Astrocyte of the spinal cord (primary cell): ENCODE measurements around the gene VAMP2.

Experiments used
- DNase-seq: peaks from one replicate; pipeline ENCODE4 v3.0.0; 2011; ENCODE audit warnings: low read depth, low spot score
- H3K4me3 ChIP-seq: 2 replicates; pipeline ENCODE4 v1.5.1; 2011; ENCODE audit warnings: low read depth, mild to moderate bottlenecking, low read length, moderate library complexity
- CTCF ChIP-seq: IDR thresholded peaks from 2 replicates; pipeline ENCODE4 v1.5.1; 2012; ENCODE audit warnings: low read depth, mild to moderate bottlenecking, low read length, inconsistent platforms
- in situ Hi-C: cut with HindIII; loops from 2 replicates; pipeline ENCODE4 v1.10.0; 2017; ENCODE audit warnings: low sequenced_read_pairs

The VAMP2 gene

GRCh38 chr17:8146381-8147140, 16.2 kb downstream of the VAMP2 start:
- DNase-seq: no peak
- in situ Hi-C loops: no loop called here
- no peak for TF ChIP-seq CTCF

DNA sequence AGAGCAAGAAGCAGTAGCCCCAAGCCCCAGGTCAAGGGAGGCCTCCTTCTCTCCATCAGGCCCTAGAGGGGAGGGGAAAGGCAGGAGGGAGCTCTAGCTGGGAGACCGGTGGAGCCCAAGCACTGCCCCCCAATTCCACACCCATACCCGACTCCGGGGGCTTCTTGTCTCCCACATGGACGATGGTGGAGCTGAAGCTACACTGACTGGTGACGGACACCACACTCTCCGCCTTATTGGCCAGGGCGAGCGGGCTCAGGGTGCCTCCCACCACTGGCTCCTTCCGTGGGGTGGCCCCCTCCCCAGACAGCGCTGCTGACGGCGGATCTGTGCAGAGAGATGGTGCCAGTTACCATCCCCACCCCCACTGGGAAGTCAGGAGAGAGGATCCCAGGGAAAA, 16.9 kb downstream of the VAMP2 start:
- H3K4me3 ChIP-seq: no peak overlapping the region
- in situ Hi-C loops: no loop called here
- DNase-seq: no peak

More at GRCh38 chr17:8146381-8147140, 16.2 kb downstream of the VAMP2 start:
- no peak overlapping the region for H3K4me3 ChIP-seq

GRCh38 chr17:8144401-8145231, 18.1 kb downstream of the VAMP2 start:
- DNase-seq: no peak
- in situ Hi-C loops: no loop called here
- H3K4me3 ChIP-seq: no peak overlapping the region
- no peak for TF ChIP-seq CTCF

More for the DNA sequence above, 16.9 kb downstream of the VAMP2 start:
- TF ChIP-seq CTCF: no peak

- TF ChIP-seq CTCF: no peak
- in situ Hi-C loops: no loop called here
- DNase-seq: no peak
- H3K4me3 ChIP-seq: no peak overlapping the region
Measured at GRCh38 chr17:8143581-8144400, 19.0 kb downstream of the VAMP2 start.

DNA sequence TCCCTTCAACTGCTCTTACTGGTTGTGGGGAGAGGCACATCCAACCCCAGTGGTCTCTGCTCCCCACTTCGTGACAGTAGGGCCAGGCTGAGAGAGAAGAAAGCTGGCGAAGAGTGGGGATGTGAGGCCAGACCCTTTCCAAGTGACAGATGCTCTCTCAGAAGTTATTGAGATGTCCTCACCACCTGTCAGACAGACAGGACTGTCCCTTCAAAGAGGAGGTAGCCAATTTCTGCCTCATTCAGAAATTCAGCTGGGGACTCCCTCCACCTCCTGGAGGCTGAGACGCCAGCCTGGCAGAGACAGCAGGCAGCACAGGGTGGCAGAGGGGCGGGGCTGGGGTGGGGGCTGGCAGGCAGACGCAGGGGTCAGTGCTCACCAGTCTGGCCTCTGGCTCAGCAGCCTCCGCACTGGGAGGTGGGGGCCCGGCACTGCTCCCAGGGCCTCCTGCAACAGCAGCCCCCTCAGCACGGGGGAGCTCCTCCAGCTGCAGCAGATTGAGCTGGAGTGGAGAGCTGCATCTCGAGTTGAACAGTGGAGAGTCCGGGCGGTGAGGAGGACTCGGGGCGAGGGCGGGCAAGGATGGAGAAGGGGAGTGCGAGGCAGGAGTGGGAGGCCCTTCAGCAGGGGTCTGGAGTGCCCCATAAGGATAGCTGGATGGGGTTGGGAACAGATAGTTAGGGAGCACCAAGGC, 19.7 kb downstream of the VAMP2 start:
- in situ Hi-C loops: no loop called here

More for the DNA sequence above, 19.7 kb downstream of the VAMP2 start:
- H3K4me3 ChIP-seq: no peak overlapping the region
- TF ChIP-seq CTCF: no peak
- DNase-seq: no peak
